GM12878 (cell line): ENCODE data around the gene DNAH8. TPM values are rescaled to one million over a fixed set of nuclear protein-coding genes. Genes with fewer than 3 reads are reported as not detected.

Source experiments
- SIN3A ChIP-seq: IDR thresholded peaks from 2 replicates; pipeline ENCODE4 v1.6.1; 2012; ENCODE audit warnings: low read depth, low read length, improper control_type of control experiment
- SMAD1 ChIP-seq: fragments of 450-650 bp; IDR thresholded peaks from 2 replicates; pipeline ENCODE4 v1.6.1; 2018; ENCODE audit warnings: mild to moderate bottlenecking, low read depth; ENCODE audit not compliant: partially characterized antibody
- ZNF207 ChIP-seq: fragments of 450-650 bp; IDR thresholded peaks from 2 replicates; pipeline ENCODE4 v1.6.1; 2014; ENCODE audit warnings: antibody characterized with exemption, mild to moderate bottlenecking, borderline replicate concordance
- polyA plus RNA-seq, 11 experiments: library from polyadenylated mRNA; depleted of rRNA in 4 of 11; unstranded in 6 of 11; stranded (reverse) in 5 of 11; fragments of >200 nt; fragmentation: Nextera tagmentation in 4 of 11; fragmentation: Illumina TruSeq in 1 of 11; extraction: Ambion mirVana in 4 of 11; extraction: Trizol in 1 of 11; gene quantifications; 1 replicate in 1 of 11; 2 replicates in 10 of 11; pipeline versions ENCODE4 v1.2.1 to v1.2.3, GENCODE V29; 2011 to 2016; ENCODE audit warnings: inconsistent platforms in 2 of 11, missing spikeins in 2 of 11, low read depth in 1 of 11
- total RNA-seq, 4 experiments: library from RNA; depleted of rRNA in 3 of 4; stranded (reverse); fragments of >200 nt in 3 of 4; fragmentation: Illumina TruSeq in 1 of 4; extraction: Trizol in 1 of 4; gene quantifications; 2 replicates each; pipeline versions ENCODE4 v1.2.1 to v1.2.3, GENCODE V29; 2013 to 2021
- TF ChIP-seq, protein P1 (sequence below): fragments of 150-350 bp; IDR thresholded peaks from 2 replicates; pipeline ENCODE4 v1.6.1; 2016; ENCODE audit warnings: low read depth, low read length
- TF ChIP-seq, protein P2 (sequence below): fragments of 450-650 bp; IDR thresholded peaks from 2 replicates; pipeline ENCODE4 v1.6.1; 2017; ENCODE audit warnings: mild to moderate bottlenecking, moderate library complexity
- TF ChIP-seq, protein P3 (sequence below): fragments of 450-650 bp; IDR thresholded peaks from 2 replicates; pipeline ENCODE4 v1.6.1; 2017; ENCODE audit warnings: borderline replicate concordance

DNAH8 gene
- total and polyA plus RNA-seq, 10 of the 15 experiments (the other 5 are each of a cell fraction or from before 2014, with no cell fraction given): 0.02 to 0.34 (median 0.10) TPM; not detected in 3

DNA sequence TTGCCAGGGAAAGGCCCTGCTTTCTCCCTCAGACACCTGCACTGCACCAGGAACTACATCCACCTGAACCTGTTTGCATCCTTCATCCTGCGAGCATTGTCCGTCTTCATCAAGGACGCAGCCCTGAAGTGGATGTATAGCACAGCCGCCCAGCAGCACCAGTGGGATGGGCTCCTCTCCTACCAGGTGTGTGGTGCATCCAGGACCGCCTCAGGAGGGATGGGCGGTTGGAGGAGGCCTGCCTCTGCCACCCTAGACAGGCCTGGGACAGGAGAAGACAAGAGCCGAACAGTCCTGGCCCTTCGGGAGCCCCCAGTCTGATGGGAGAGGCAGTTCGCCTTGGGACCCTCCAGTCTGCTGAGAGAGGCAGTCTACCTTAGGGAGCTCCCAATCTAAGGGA is 357.7 kb downstream of the DNAH8 start (continued):
- TF ChIP-seq, protein P1, sequence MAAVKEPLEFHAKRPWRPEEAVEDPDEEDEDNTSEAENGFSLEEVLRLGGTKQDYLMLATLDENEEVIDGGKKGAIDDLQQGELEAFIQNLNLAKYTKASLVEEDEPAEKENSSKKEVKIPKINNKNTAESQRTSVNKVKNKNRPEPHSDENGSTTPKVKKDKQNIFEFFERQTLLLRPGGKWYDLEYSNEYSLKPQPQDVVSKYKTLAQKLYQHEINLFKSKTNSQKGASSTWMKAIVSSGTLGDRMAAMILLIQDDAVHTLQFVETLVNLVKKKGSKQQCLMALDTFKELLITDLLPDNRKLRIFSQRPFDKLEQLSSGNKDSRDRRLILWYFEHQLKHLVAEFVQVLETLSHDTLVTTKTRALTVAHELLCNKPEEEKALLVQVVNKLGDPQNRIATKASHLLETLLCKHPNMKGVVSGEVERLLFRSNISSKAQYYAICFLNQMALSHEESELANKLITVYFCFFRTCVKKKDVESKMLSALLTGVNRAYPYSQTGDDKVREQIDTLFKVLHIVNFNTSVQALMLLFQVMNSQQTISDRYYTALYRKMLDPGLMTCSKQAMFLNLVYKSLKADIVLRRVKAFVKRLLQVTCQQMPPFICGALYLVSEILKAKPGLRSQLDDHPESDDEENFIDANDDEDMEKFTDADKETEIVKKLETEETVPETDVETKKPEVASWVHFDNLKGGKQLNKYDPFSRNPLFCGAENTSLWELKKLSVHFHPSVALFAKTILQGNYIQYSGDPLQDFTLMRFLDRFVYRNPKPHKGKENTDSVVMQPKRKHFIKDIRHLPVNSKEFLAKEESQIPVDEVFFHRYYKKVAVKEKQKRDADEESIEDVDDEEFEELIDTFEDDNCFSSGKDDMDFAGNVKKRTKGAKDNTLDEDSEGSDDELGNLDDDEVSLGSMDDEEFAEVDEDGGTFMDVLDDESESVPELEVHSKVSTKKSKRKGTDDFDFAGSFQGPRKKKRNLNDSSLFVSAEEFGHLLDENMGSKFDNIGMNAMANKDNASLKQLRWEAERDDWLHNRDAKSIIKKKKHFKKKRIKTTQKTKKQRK: no peak
- TF ChIP-seq, protein P2, sequence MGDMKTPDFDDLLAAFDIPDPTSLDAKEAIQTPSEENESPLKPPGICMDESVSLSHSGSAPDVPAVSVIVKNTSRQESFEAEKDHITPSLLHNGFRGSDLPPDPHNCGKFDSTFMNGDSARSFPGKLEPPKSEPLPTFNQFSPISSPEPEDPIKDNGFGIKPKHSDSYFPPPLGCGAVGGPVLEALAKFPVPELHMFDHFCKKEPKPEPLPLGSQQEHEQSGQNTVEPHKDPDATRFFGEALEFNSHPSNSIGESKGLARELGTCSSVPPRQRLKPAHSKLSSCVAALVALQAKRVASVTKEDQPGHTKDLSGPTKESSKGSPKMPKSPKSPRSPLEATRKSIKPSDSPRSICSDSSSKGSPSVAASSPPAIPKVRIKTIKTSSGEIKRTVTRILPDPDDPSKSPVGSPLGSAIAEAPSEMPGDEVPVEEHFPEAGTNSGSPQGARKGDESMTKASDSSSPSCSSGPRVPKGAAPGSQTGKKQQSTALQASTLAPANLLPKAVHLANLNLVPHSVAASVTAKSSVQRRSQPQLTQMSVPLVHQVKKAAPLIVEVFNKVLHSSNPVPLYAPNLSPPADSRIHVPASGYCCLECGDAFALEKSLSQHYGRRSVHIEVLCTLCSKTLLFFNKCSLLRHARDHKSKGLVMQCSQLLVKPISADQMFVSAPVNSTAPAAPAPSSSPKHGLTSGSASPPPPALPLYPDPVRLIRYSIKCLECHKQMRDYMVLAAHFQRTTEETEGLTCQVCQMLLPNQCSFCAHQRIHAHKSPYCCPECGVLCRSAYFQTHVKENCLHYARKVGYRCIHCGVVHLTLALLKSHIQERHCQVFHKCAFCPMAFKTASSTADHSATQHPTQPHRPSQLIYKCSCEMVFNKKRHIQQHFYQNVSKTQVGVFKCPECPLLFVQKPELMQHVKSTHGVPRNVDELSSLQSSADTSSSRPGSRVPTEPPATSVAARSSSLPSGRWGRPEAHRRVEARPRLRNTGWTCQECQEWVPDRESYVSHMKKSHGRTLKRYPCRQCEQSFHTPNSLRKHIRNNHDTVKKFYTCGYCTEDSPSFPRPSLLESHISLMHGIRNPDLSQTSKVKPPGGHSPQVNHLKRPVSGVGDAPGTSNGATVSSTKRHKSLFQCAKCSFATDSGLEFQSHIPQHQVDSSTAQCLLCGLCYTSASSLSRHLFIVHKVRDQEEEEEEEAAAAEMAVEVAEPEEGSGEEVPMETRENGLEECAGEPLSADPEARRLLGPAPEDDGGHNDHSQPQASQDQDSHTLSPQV: no peak
- TF ChIP-seq, protein P3, sequence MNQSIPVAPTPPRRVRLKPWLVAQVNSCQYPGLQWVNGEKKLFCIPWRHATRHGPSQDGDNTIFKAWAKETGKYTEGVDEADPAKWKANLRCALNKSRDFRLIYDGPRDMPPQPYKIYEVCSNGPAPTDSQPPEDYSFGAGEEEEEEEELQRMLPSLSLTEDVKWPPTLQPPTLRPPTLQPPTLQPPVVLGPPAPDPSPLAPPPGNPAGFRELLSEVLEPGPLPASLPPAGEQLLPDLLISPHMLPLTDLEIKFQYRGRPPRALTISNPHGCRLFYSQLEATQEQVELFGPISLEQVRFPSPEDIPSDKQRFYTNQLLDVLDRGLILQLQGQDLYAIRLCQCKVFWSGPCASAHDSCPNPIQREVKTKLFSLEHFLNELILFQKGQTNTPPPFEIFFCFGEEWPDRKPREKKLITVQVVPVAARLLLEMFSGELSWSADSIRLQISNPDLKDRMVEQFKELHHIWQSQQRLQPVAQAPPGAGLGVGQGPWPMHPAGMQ: no peak
- TF ChIP-seq SMAD1: no peak
- TF ChIP-seq SIN3A: no peak
- TF ChIP-seq ZNF207: no peak
